CD14-positive monocyte (primary cell): ENCODE measurements around the gene ZNF362. TPM values are rescaled to one million over a fixed set of nuclear protein-coding genes. Genes with fewer than 3 reads are reported as not detected.

ENCODE experiments used
- DNase-seq, 3 donors: peaks; one replicate each; pipeline ENCODE4 v3.0.0-alpha.2; 2011 to 2022
- H2AFZ ChIP-seq: 2 replicates; pipeline ENCODE4 v1.6.0; 2012; ENCODE audit warnings: mild to moderate bottlenecking, low read depth, low read length, inconsistent platforms; ENCODE audit not compliant: insufficient read depth, poor library complexity, severe bottlenecking
- H3K27ac ChIP-seq, 2 donors: 1 replicate in 1 of 2; 2 replicates in 1 of 2; pipeline ENCODE4 v1.5.1; 2012 to 2013; ENCODE audit warnings: low read length in 2 of 2, control low read depth in 1 of 2, inconsistent platforms in 1 of 2, low read depth in 1 of 2, mild to moderate bottlenecking in 1 of 2
- H3K27me3 ChIP-seq, 2 donors: one replicate each; pipeline versions ENCODE4 v1.6.0 to v1.6.1; 2011 to 2013; ENCODE audit warnings: low read length in 2 of 2; ENCODE audit not compliant: control insufficient read depth in 2 of 2, insufficient read depth in 2 of 2
- H3K36me3 ChIP-seq, 2 donors: replicated peaks in 1 of 2; 1 replicate in 1 of 2; 2 replicates in 1 of 2; pipeline versions ENCODE4 v1.5.1 to v1.6.1; 2012 to 2013; ENCODE audit warnings: low read length in 2 of 2, control low read depth in 1 of 2, inconsistent platforms in 1 of 2, mild to moderate bottlenecking in 1 of 2; ENCODE audit not compliant: insufficient read depth in 2 of 2, control insufficient read depth in 1 of 2
- H3K4me1 ChIP-seq, 2 donors: 1 replicate in 1 of 2; 2 replicates in 1 of 2; pipeline versions ENCODE4 v1.5.1 to v1.6.1; 2012 to 2013; ENCODE audit warnings: low read length in 2 of 2, control low read depth in 1 of 2, inconsistent platforms in 1 of 2, mild to moderate bottlenecking in 1 of 2, moderate library complexity in 1 of 2; ENCODE audit not compliant: insufficient read depth in 2 of 2, control insufficient read depth in 1 of 2
- H3K4me2 ChIP-seq: replicated peaks from 2 replicates; pipeline ENCODE3; 2012; ENCODE audit warnings: low read length, moderate library complexity, mild to moderate bottlenecking; ENCODE audit not compliant: poor library complexity, severe bottlenecking; ENCODE audit errors: extremely low read depth
- H3K4me3 ChIP-seq, 3 experiments: fragments of 200-600 bp in 1 of 3; sonication (generic) in 1 of 3; replicated peaks in 1 of 3; 1 replicate in 2 of 3; 2 replicates in 1 of 3; pipeline ENCODE4 v1.5.1; 2011 to 2013; ENCODE audit warnings: low read length in 3 of 3, mild to moderate bottlenecking in 3 of 3, control low read depth in 2 of 3, low read depth in 2 of 3, inconsistent platforms in 1 of 3, moderate library complexity in 1 of 3
- H3K79me2 ChIP-seq: 2 replicates; pipeline ENCODE4 v1.6.0; 2012; ENCODE audit warnings: mild to moderate bottlenecking, control low read depth, inconsistent platforms, low read length, moderate library complexity; ENCODE audit not compliant: insufficient read depth
- H3K9ac ChIP-seq: 2 replicates; pipeline ENCODE4 v1.6.0; 2017; ENCODE audit warnings: low read length, mild to moderate bottlenecking; ENCODE audit not compliant: insufficient read depth, poor library complexity, severe bottlenecking
- H3K9me3 ChIP-seq, 2 donors: replicated peaks in 1 of 2; 1 replicate in 1 of 2; 2 replicates in 1 of 2; pipeline versions ENCODE4 v1.5.1 to v1.6.1; 2012 to 2013; ENCODE audit warnings: low read length in 2 of 2, control low read depth in 1 of 2; ENCODE audit not compliant: control insufficient read depth in 1 of 2, insufficient read depth in 1 of 2
- H4K20me1 ChIP-seq: 2 replicates; pipeline ENCODE4 v1.6.0; 2012; ENCODE audit warnings: mild to moderate bottlenecking, low read length, control low read depth, moderate library complexity; ENCODE audit not compliant: insufficient read depth
- H3K27ac Mint-ChIP-seq, 7 donors: one replicate each; pipeline ENCODE4 v1.8.0; 2020; ENCODE audit warnings: mild to moderate bottlenecking in 7 of 7, mixed read lengths in 7 of 7, moderate library complexity in 6 of 7, inconsistent platforms in 2 of 7
- H3K27me3 Mint-ChIP-seq, 3 donors: one replicate each; pipeline ENCODE4 v1.8.0; 2021 to 2022; ENCODE audit warnings: low read depth in 3 of 3, mild to moderate bottlenecking in 3 of 3, mixed read lengths in 3 of 3, moderate library complexity in 3 of 3, inconsistent platforms in 1 of 3
- H3K36me3 Mint-ChIP-seq, 2 donors: one replicate each; pipeline ENCODE4 v1.8.0; 2020; ENCODE audit warnings: mixed read lengths in 2 of 2, inconsistent platforms in 1 of 2, mild to moderate bottlenecking in 1 of 2
- H3K4me1 Mint-ChIP-seq: one replicate; pipeline ENCODE4 v1.8.0; 2020; ENCODE audit warnings: mild to moderate bottlenecking, mixed read lengths
- H3K4me3 Mint-ChIP-seq, 2 donors: one replicate each; pipeline ENCODE4 v1.8.0; 2020; ENCODE audit warnings: mild to moderate bottlenecking in 2 of 2, mixed read lengths in 2 of 2, moderate library complexity in 1 of 2
- H3K9me3 Mint-ChIP-seq, 7 donors: one replicate each; pipeline ENCODE4 v1.8.0; 2020 to 2022; ENCODE audit warnings: mixed read lengths in 7 of 7, mild to moderate bottlenecking in 6 of 7, moderate library complexity in 6 of 7, inconsistent platforms in 2 of 7
- WGBS: methylation state at CpG from one replicate; pipeline ENCODE4 v1.1.5; 2013; ENCODE audit warnings: missing lambda C conversion rate; ENCODE audit not compliant: insufficient coverage; 5-methylcytosine and 5-hydroxymethylcytosine counted together
- intact Hi-C, 2 donors: fragments of 100-400 bp; cut with micrococcal nuclease; formaldehyde crosslinking; loops; one replicate each; pipeline versions ENCODE4 v1.15.0 to v1.15.1; 2023
- polyA plus RNA-seq, 3 donors: library from polyadenylated mRNA; depleted of rRNA in 1 of 3; unstranded in 2 of 3; stranded (reverse) in 1 of 3; fragments of 300-500 nt in 2 of 3; fragments of >200 nt in 1 of 3; fragmentation: Illumina TruSeq in 2 of 3; gene quantifications; 1 replicate in 2 of 3; 2 replicates in 1 of 3; pipeline ENCODE4 v1.2.3, GENCODE V29; 2012 to 2021
- TF ChIP-seq, protein P1 (sequence below): fragments of 200-600 bp; IDR thresholded peaks from one replicate; pipeline ENCODE4 v1.8.0; 2022; ENCODE audit warnings: antibody characterized with exemption, mild to moderate bottlenecking

ZNF362 gene
- polyA plus RNA-seq, 3 donors: 11.4 to 18.9 (median 13.5) TPM

DNA sequence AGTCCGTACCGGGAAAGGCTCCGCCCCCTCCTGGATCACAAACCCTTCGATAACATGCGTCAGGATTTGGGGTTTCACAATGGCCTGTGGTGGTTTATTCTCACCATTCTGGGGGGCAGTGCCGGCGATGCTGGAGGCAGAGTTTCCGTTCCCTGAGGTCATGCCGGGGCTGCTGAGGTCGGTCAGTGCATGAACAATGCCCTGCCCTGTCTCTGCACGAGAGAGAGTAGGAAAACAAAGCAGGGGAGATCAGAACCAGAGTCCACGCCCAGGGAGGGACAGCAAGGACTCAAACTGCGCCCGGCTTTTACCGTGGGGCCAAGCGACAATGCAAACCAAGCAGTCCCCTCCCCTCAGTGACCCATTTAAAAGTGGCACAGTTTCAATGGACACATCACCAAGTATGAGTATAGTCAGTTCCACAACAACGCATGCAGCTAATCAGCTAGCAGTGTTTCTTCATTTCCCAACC, 77.8 kb downstream of the ZNF362 start:
- H3K4me1 Mint-ChIP-seq: peaks cover 80% of the 10 kb centered on the region
- WGBS: 40% methylated on average over 15 of the region's 17 CpGs
- peak overlapping the region in 1 of 3 experiments; percentile 27 for H3K4me3 ChIP-seq
- TF ChIP-seq, protein P1, sequence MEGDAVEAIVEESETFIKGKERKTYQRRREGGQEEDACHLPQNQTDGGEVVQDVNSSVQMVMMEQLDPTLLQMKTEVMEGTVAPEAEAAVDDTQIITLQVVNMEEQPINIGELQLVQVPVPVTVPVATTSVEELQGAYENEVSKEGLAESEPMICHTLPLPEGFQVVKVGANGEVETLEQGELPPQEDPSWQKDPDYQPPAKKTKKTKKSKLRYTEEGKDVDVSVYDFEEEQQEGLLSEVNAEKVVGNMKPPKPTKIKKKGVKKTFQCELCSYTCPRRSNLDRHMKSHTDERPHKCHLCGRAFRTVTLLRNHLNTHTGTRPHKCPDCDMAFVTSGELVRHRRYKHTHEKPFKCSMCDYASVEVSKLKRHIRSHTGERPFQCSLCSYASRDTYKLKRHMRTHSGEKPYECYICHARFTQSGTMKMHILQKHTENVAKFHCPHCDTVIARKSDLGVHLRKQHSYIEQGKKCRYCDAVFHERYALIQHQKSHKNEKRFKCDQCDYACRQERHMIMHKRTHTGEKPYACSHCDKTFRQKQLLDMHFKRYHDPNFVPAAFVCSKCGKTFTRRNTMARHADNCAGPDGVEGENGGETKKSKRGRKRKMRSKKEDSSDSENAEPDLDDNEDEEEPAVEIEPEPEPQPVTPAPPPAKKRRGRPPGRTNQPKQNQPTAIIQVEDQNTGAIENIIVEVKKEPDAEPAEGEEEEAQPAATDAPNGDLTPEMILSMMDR: no peak
- H3K27me3 ChIP-seq: no peaks in the 10 kb centered on the region
- no peaks in the 10 kb centered on the region for H3K27me3 Mint-ChIP-seq
- no peaks in the 10 kb centered on the region for H3K9me3 Mint-ChIP-seq
- peak overlapping the region in 1 of 2 donors; percentile 48 for H3K4me3 Mint-ChIP-seq
- H3K9ac ChIP-seq: no peak overlapping the region
- peak overlapping the region; percentile 44 for H3K4me2 ChIP-seq
- H3K27ac ChIP-seq: peak overlapping the region; percentile 51 to 79
- no peaks in the 10 kb centered on the region for H3K9me3 ChIP-seq
- H3K36me3 Mint-ChIP-seq: peaks cover 56 to 61% of the 10 kb centered on the region in 2 donors
- peaks cover 38 to 45% of the 10 kb centered on the region in 2 donors for H3K36me3 ChIP-seq
- H4K20me1 ChIP-seq: peaks cover 90% of the 10 kb centered on the region
- H3K79me2 ChIP-seq: peaks cover 75% of the 10 kb centered on the region
- intact Hi-C loops: loop anchor here in 1 of 2 donors (2.0 kb wide), 1 partner anchor 15 kb away; no protein-coding TSS in a partner anchor
- DNase-seq: no peak
- peaks cover 69 to 83% of the 10 kb centered on the region in 2 donors for H3K4me1 ChIP-seq
- no peak overlapping the region for H2AFZ ChIP-seq
- H3K27ac Mint-ChIP-seq: peak overlapping the region; percentile 61 to 85 (median 80)

DNA sequence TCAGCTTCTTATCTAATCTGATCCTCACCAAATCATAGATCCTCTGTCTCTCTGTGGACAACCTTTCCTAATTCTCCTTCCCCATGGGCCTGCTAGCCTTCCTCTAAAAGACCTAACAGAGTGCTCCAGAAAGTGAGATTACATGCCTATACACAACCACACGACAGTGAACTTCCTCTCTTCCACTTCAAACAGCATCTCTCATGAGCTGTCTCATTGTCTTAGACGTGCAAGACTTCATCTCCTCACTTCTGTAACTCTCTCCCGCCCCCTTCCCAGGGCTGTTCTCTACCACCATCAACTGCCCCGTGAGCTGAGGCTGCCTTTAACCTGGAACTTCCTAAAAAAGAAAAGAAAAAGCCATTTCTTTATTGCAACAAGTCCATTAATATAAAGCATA, 78.7 kb downstream of the ZNF362 start:
- Histone ChIP-seq H3K4me2 (peak overlapping the region; percentile 44), H4K20me1 (peaks cover 91% of the 10 kb centered on the region), H3K4me1 (peaks cover 73 to 86% of the 10 kb centered on the region in 2 donors), H3K36me3 (peaks cover 29 to 36% of the 10 kb centered on the region in 2 donors), H3K9ac (no peak overlapping the region), H2AFZ (no peak overlapping the region), H3K9me3 (no peaks in the 10 kb centered on the region), H3K4me3 (peak overlapping the region in 1 of 3 experiments; percentile 27), H3K27ac (peak overlapping the region; percentile 7 to 79), H3K27me3 (no peaks in the 10 kb centered on the region), H3K79me2 (peaks cover 83% of the 10 kb centered on the region)
- intact Hi-C loops: loop anchor here in 1 of 2 donors (2.0 kb wide), 1 partner anchor 14 kb away; no protein-coding TSS in a partner anchor
- peak overlapping the region in 1 of 2 donors; percentile 70 for H3K4me3 Mint-ChIP-seq
- peaks cover 84% of the 10 kb centered on the region for H3K4me1 Mint-ChIP-seq
- H3K9me3 Mint-ChIP-seq: no peaks in the 10 kb centered on the region
- H3K36me3 Mint-ChIP-seq: peaks cover 47 to 52% of the 10 kb centered on the region in 2 donors
- TF ChIP-seq, protein P1: no peak
- no peaks in the 10 kb centered on the region for H3K27me3 Mint-ChIP-seq
- peak overlapping the region; percentile 61 to 91 (median 82) for H3K27ac Mint-ChIP-seq
- WGBS: 0% methylated on average over 3 of the region's 4 CpGs
- peak; percentile 71 to 84 (median 73) for DNase-seq
